Measurements from ENCODE around the gene CNOT11. TPM values are rescaled to one million over a fixed set of nuclear protein-coding genes. Genes with fewer than 3 reads are reported as not detected.

Gene CNOT11
- total RNA-seq, 1 donor from 2014 or later: 73.6 TPM

- TF ChIP-seq CTCF (IDR thresholded peaks at IDR 0.05; ENCODE audit: unreplicated experiment): peak; percentile 65
- peaks cover 22% of the 10 kb centered on the region for H3K36me3 Mint-ChIP-seq (ENCODE audit: insufficient read depth)
Measured at GRCh38 chr2:101251844-101252407, 760 bp upstream of the CNOT11 start.

GRCh38 chr2:101253013-101253702 lies 472 bp downstream of the CNOT11 start:
- H3K4me3 Mint-ChIP-seq (ENCODE audit: low read depth): peak overlapping the region; percentile 81
- peak; percentile 48 for DNase-seq (ENCODE audit: low spot score, unreplicated experiment)
- peaks cover 13% of the 10 kb centered on the region for H3K9me3 Mint-ChIP-seq (ENCODE audit: low read depth)
- H3K36me3 Mint-ChIP-seq (ENCODE audit: insufficient read depth): peaks cover 26% of the 10 kb centered on the region
- no peaks in the 10 kb centered on the region for H3K27me3 Mint-ChIP-seq
- no peak for TF ChIP-seq CTCF (IDR thresholded peaks at IDR 0.05; ENCODE audit: unreplicated experiment)
- H3K27ac Mint-ChIP-seq: peak overlapping the region; percentile 96
- peaks cover 37% of the 10 kb centered on the region for H3K4me1 Mint-ChIP-seq (ENCODE audit: low read depth)

More at GRCh38 chr2:101251844-101252407, 760 bp upstream of the CNOT11 start:
- Mint-ChIP-seq H3K4me3 (ENCODE audit: low read depth) (peak overlapping the region; percentile 81), H3K9me3 (ENCODE audit: low read depth) (peaks cover 13% of the 10 kb centered on the region), H3K27ac (peak overlapping the region; percentile 96), H3K4me1 (ENCODE audit: low read depth) (peaks cover 38% of the 10 kb centered on the region), H3K27me3 (no peaks in the 10 kb centered on the region)
- DNase-seq (ENCODE audit: low spot score, unreplicated experiment): peak; percentile 31

- Mint-ChIP-seq H3K36me3 (ENCODE audit: insufficient read depth) (peaks cover 24% of the 10 kb centered on the region), H3K4me1 (ENCODE audit: low read depth) (peaks cover 32% of the 10 kb centered on the region), H3K4me3 (ENCODE audit: low read depth) (peak overlapping the region; percentile 81), H3K27ac (peak overlapping the region; percentile 88), H3K9me3 (ENCODE audit: low read depth) (peaks cover 7% of the 10 kb centered on the region), H3K27me3 (no peaks in the 10 kb centered on the region)
- TF ChIP-seq CTCF (IDR thresholded peaks at IDR 0.05; ENCODE audit: unreplicated experiment): no peak
- DNase-seq (ENCODE audit: low spot score, unreplicated experiment): no peak
Measured at GRCh38 chr2:101253703-101254450, 1.2 kb downstream of the CNOT11 start.

GRCh38 chr2:101255501-101255900 lies 2.8 kb downstream of the CNOT11 start:
- Mint-ChIP-seq H3K27me3 (no peaks in the 10 kb centered on the region), H3K36me3 (ENCODE audit: insufficient read depth) (peaks cover 24% of the 10 kb centered on the region), H3K4me3 (ENCODE audit: low read depth) (peak overlapping the region; percentile 29), H3K27ac (peak overlapping the region; percentile 19), H3K4me1 (ENCODE audit: low read depth) (peaks cover 32% of the 10 kb centered on the region), H3K9me3 (ENCODE audit: low read depth) (no peaks in the 10 kb centered on the region)
- no peak for DNase-seq (ENCODE audit: low spot score, unreplicated experiment)
- TF ChIP-seq CTCF (IDR thresholded peaks at IDR 0.05; ENCODE audit: unreplicated experiment): no peak

GRCh38 chr2:101256316-101256715 lies 3.6 kb downstream of the CNOT11 start:
- peak overlapping the region; percentile 85 for H3K27ac Mint-ChIP-seq
- no peaks in the 10 kb centered on the region for H3K9me3 Mint-ChIP-seq (ENCODE audit: low read depth)
- H3K4me3 Mint-ChIP-seq (ENCODE audit: low read depth): peak overlapping the region; percentile 1
- H3K27me3 Mint-ChIP-seq: no peaks in the 10 kb centered on the region
- H3K4me1 Mint-ChIP-seq (ENCODE audit: low read depth): peaks cover 26% of the 10 kb centered on the region
- DNase-seq (ENCODE audit: low spot score, unreplicated experiment): no peak
- TF ChIP-seq CTCF (IDR thresholded peaks at IDR 0.05; ENCODE audit: unreplicated experiment): no peak
- H3K36me3 Mint-ChIP-seq (ENCODE audit: insufficient read depth): peaks cover 24% of the 10 kb centered on the region

Measured in progenitor cell of endocrine pancreas (in vitro differentiated cells).